ENCODE results near the gene JCAD.

DNA sequence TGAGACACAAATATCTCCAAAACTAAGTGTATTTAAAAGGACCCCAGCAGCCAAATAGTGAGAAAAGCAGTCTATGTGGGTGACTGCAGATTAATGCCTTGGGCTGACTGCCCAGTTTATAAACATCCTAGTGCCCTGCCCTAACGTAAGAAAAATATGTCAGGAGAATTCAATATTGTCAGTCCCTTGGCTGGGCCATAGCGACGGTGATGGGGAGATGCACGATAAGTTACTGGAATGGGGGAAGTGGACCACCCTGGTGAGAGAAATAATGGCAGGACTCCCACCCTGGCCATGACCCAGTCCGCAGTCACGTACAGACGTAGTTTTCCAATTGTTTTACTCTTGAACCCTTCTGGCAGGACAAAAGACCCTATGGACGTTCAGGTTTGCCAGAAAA lies 48.0 kb downstream of the JCAD start:
- TF ChIP-seq, protein P1, sequence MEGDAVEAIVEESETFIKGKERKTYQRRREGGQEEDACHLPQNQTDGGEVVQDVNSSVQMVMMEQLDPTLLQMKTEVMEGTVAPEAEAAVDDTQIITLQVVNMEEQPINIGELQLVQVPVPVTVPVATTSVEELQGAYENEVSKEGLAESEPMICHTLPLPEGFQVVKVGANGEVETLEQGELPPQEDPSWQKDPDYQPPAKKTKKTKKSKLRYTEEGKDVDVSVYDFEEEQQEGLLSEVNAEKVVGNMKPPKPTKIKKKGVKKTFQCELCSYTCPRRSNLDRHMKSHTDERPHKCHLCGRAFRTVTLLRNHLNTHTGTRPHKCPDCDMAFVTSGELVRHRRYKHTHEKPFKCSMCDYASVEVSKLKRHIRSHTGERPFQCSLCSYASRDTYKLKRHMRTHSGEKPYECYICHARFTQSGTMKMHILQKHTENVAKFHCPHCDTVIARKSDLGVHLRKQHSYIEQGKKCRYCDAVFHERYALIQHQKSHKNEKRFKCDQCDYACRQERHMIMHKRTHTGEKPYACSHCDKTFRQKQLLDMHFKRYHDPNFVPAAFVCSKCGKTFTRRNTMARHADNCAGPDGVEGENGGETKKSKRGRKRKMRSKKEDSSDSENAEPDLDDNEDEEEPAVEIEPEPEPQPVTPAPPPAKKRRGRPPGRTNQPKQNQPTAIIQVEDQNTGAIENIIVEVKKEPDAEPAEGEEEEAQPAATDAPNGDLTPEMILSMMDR (IDR thresholded peaks at IDR 0.05): no peak
- no peak for TF ChIP-seq POLR2A (IDR thresholded peaks at IDR 0.05)
